MM.1S (cell line): ENCODE results near the gene TRAPPC11.

Experiments used
- CTCF ChIP-seq: fragments of 300-600 bp; sonication (generic); IDR thresholded peaks from 2 replicates; pipeline ENCODE4 v1.5.1; 2016; ENCODE audit warnings: antibody characterized with exemption, low read length, mixed read lengths
- EZH2 ChIP-seq: fragments of 300-600 bp; sonication (generic); optimal IDR thresholded peaks from 2 replicates; pipeline ENCODE3; 2017; ENCODE audit warnings: low read depth, mild to moderate bottlenecking, antibody characterized with exemption, low read length, mixed read lengths
- EZH2phosphoT487 ChIP-seq: fragments of 300-600 bp; sonication (generic); IDR thresholded peaks from 2 replicates; pipeline ENCODE4 v1.6.1; 2018; ENCODE audit warnings: antibody characterized with exemption, low read length

- TF ChIP-seq EZH2 (no peak), CTCF (no peak), EZH2phosphoT487 (no peak)
Measured at GRCh38 chr4:183636503-183636902, 22.6 kb upstream of the TRAPPC11 start.
